Omental fat pad (tissue), 4 donors: ENCODE results near the gene NDNF. TPM values are rescaled to one million over a fixed set of nuclear protein-coding genes. Genes with fewer than 3 reads are reported as not detected.

Experiments
- ATAC-seq: fragments of 150-250 bp; one replicate; pipeline ENCODE4 v1.9.1; 2016; ENCODE audit warnings: mild to moderate bottlenecking, moderate library complexity; ENCODE audit not compliant: low FRiP score
- DNase-seq: peaks from one replicate; pipeline ENCODE4 v3.0.0-alpha.2; 2019; ENCODE audit warnings: low spot score
- total RNA-seq, 4 donors: library from RNA; depleted of rRNA; stranded (reverse); fragments of >200 nt; gene quantifications; one replicate each; pipeline ENCODE4 v1.1.0, GENCODE V29; 2016
- TF ChIP-seq, protein P1 (sequence below), 3 donors: fragments of 450-650 bp; IDR thresholded peaks; one replicate each; pipeline ENCODE4 v1.5.1; 2016 to 2017; ENCODE audit warnings: antibody characterized with exemption in 3 of 3, mild to moderate bottlenecking in 3 of 3, moderate library complexity in 2 of 3

The NDNF gene
- total RNA-seq, 4 donors from 2014 or later, result 0.84 to 9.3 (median 1.5) TPM

DNA sequence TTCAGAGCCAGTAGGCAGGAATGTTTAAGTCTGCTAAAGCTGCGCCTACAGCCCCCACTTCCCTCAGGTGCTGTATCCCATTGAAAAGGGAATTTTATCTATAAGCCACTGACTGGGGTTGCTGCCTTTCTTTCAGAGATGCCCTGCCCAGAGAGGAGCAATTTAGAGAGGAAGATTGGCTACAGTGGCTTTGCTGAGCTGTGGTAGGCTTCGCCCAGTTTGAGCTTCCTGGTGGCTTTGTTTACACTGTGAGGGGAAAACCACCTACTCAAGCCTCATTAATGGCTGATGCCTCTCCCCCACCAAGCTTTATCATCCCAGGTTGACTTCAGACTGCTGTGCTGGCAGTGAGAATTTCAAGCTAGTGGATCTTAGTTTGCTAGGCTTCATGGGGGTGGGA lies 82.1 kb downstream of the NDNF start:
- no peak for ATAC-seq
- TF ChIP-seq, protein P1, sequence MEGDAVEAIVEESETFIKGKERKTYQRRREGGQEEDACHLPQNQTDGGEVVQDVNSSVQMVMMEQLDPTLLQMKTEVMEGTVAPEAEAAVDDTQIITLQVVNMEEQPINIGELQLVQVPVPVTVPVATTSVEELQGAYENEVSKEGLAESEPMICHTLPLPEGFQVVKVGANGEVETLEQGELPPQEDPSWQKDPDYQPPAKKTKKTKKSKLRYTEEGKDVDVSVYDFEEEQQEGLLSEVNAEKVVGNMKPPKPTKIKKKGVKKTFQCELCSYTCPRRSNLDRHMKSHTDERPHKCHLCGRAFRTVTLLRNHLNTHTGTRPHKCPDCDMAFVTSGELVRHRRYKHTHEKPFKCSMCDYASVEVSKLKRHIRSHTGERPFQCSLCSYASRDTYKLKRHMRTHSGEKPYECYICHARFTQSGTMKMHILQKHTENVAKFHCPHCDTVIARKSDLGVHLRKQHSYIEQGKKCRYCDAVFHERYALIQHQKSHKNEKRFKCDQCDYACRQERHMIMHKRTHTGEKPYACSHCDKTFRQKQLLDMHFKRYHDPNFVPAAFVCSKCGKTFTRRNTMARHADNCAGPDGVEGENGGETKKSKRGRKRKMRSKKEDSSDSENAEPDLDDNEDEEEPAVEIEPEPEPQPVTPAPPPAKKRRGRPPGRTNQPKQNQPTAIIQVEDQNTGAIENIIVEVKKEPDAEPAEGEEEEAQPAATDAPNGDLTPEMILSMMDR (IDR thresholded peaks at IDR 0.05), result no peak

More for the DNA sequence above, 82.1 kb downstream of the NDNF start:
- no peak for DNase-seq

Other genes with a start within 250 kb of the NDNF start
- 10 to 100 TPM in 2 of 4 donors, 1 to 10 TPM in 2; 6.0 to 18.8 (median 12.0) TPM for gene PRDM5, start 149.8 kb downstream of the NDNF start, total RNA-seq
- gene TNIP3, start 91.8 kb upstream of the NDNF start, total RNA-seq, result 1 to 10 TPM in 2 of 4 donors, not detected in 2; 1.3 to 1.7 TPM